Dermis blood vessel endothelial cell (primary cell): ENCODE measurements around the gene FEZ2. TPM values are rescaled to one million over a fixed set of nuclear protein-coding genes. Genes with fewer than 3 reads are reported as not detected.
"Not testable (repeated sequence)": the region's sequence is repeated elsewhere in the genome, so short reads cannot be mapped to it uniquely, and the experiment has no call there.

Source experiments
- DNase-seq: peaks from one replicate; pipeline ENCODE4 v3.0.0; 2010
- total RNA-seq: library from RNA; depleted of rRNA; stranded (reverse); fragments of >200 nt; gene quantifications from 2 replicates; pipeline ENCODE4 v1.2.3, GENCODE V29; 2014

Gene FEZ2, protein sequence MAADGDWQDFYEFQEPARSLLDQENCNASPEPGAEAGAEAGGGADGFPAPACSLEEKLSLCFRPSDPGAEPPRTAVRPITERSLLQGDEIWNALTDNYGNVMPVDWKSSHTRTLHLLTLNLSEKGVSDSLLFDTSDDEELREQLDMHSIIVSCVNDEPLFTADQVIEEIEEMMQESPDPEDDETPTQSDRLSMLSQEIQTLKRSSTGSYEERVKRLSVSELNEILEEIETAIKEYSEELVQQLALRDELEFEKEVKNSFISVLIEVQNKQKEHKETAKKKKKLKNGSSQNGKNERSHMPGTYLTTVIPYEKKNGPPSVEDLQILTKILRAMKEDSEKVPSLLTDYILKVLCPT
- 103 and 115 TPM in 2 replicates for total RNA-seq

DNA sequence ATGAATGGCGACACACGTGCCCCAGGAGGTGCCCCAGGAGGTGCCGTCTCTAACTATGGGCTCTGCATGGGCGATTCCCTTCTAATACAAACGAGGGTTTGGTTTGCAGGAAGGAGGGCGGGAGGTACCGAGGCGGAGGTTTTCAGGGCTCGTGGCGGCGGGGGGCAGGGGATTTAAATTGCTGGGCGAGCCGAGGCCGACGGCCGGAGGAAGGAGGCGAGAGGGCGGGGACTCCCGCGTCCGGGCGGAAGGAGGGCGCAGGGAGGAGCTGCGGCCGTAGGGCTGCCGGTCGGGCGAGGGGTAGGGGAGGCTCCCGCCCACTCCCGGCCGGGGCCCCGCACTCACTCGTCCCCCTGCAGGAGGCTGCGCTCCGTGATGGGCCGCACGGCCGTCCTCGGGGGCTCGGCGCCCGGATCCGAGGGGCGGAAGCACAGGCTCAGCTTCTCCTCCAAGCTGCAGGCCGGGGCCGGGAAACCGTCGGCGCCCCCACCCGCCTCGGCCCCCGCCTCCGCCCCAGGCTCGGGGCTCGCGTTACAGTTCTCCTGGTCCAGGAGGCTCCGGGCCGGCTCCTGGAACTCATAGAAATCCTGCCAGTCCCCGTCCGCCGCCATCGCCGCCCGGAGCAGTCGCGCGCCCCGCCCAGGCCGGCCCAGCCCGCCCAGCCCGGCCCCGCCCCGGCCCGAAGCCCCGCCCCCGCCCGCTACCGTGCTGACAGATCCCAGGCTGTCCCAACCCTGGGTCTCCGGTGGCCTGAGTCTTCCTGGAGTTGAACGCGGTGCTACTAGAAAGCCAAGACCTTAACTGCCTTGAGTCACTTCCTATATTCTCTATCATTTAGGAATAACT, at the start of gene FEZ2:
Gene FEZ2 (minus strand): TSS at position 637 of the 846 bp plus-strand sequence. CDS start 26 bp downstream, at position 611.
- peak; percentile 85 for DNase-seq

DNA sequence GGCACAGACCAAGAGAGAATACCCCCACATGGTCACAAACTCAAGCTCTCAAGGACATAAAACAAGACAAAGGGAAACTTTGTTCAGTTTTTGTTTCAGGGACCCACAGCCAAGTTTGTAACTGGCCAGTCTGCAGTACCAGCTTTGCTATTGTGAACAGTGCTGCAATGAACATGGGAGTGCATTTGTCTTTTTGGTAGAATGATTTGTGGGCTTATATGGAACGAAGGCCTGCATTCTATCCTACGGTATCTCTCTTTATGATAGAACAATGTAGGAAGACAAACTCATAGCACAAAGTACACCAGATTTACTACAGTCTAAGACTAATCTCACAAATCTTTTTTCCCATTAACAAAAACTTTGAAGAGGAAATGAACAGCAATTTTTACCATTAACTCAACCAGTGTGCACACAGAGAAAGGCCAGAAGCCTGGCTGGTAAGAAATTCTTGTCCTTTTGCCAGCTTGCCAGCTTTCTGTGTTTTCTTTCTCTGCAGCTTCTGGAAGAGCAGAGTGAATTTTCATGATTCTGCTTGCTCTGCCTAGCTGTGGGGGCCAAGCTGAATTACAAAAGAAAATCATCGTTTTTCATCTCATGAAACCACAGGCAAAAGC, 37.1 kb upstream of the FEZ2 start:
- no peak for DNase-seq

DNA sequence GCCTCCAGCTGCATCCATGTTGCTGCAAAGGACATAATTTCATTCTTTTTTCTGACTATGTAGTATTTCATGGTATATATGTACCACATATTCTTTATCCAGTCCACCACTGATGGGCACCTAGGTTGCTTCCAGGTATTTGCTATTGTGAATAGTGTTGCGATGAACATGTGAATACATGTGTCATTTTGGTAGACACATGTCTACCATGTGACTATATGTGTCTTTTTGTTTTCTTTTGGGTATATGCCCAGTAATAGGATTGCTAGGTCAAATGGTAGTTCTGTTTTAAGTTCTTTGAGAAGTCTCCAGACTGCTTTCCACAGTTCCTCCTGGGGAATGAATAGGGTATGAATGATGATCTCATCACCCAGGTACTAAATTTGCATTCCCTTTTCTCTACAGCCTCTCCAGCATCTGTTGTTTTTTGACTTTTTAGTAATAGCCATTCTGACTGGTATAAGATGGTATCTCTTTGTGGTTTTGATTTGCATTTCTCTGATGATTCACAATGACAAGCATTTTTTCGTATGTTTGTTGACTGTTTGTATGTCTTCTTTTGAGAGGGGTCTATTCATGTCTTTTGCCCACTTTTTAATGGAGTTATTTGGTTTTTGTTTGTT, 35.6 kb upstream of the FEZ2 start:
- no peak for DNase-seq

DNA sequence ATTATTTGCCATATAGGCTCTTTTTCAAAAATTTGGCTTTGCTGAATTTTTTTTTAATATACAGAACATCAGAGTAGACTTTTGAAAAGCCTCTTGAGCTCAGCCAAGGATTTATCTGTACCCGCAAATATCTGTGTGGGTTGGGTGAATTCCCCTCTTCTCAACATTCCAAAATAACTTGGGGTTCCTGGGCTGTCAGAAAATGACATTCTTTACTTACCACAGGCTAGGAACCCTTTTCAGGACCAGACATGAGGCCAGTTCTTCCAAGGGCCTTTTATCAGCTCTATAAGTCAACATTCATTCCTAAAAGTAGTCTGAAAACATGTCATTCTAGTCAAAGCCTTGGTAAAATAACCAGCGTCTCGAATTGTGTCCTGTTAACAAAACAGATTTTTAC, 28.8 kb upstream of the FEZ2 start:
- DNase-seq: no peak

DNA sequence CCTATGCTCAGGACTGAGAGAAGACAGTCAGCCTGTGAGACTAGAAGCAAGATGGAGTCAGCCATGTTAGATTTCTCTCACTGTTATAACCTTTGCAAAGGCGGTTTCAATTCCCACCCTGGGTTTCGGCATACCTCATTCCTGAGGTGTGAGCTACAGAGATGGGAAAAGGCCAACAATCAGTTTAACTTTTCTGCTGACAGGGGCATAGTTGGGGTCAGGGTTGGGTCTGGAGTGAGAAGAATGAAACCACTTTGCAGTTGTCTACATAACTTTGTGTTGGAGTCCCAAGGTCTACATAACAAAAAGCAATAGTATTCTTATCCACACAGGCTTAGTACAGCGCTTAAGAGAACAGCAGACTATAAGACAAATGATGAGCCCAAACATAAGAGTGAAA, 28.1 kb upstream of the FEZ2 start:
- no peak for DNase-seq

DNA sequence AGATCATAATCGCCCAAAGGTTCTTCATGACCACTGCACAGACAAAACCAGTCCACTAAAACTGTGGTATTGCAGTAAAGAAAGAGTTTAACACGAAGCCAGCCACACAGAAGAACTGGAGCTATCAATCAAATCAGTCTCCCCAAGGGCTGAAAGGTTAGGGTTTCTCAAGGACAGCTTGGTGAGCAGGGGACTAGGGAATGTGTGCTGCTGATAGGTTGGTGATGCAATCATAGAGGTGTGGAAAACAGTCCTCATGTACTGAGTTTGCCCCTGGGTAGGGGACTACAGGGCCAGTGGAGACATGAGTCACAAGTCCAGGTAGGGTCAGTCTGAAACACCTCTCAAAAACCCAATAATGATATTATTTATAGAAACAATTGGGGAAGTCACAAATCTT, 27.3 kb upstream of the FEZ2 start:
- DNase-seq: no peak

DNA sequence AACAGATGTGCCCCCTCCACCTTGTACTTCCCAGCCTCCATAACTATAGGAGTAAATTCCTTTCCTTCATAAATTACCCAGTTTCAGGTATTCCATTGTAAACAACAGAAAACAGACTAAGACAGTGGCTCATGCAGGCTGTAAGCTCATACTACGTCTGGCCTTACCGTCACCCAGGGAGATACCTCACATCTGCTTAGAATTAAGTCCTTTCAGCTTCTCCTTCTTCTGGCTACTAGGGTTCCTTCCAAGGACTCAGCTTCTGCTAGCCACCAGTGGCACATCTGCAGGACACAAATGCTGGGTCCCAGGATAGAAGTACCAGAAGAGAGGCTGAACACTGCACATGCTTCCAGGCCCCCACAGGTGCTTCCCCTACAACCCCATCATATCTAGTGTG, 22.4 kb upstream of the FEZ2 start:
- DNase-seq: no peak

DNA sequence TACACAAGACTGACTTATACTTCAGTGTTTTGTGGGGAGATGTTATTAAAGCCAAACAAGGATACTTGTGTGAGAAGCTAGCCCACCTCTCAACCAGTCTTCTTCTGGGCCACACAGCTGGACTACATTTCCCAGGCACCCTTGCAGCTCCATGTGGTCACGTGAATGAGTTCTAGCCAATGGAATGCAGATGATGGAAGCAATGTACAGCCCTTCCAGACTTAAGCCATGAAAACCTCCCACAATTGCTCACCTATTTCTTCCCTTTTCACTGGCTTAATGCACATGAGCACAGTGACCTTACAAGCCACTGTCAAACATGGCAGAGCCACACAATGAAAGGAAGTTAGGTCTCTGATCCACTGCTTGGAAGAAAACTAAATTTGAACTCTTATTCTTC, 20.4 kb upstream of the FEZ2 start:
- peak; percentile 87 for DNase-seq

DNA sequence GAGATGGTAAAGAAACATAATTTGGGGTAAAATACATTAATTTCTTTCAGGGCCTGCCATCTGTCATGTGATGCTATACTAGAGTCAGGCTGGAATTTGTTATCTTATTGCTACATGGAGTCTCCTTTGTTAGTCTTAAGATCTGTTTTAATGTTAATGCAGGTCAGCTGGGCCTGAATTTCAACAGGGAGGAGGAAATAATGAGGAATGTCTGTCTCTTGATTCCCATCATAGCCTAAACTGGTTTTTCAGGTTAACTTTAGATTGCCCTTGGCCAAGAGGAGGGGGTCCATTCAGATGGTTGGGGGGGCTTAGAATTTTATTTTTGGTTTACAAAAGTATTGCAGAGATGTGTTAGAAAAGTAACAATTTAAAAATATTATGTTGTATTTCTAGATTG, 19.0 kb upstream of the FEZ2 start:
- DNase-seq: no peak

DNA sequence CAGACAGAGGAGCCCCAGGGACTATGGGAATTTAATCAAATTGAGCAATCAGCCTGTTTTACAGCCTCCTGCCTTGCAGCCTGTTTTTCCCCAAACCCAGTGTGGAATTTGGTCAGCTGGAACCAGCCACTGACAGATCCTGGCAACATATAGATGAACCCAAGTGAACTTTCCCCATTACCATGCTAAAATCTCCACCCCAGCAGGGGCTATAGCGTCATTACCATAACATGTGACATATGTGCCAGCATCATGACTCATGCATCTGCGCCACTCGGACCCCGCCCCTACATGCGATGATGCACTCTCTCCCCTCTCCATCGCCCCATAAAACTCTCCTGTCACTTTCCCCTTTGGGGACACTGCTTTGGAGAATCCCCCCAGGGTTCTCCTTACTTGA, 17.3 kb upstream of the FEZ2 start:
- DNase-seq: no peak

DNA sequence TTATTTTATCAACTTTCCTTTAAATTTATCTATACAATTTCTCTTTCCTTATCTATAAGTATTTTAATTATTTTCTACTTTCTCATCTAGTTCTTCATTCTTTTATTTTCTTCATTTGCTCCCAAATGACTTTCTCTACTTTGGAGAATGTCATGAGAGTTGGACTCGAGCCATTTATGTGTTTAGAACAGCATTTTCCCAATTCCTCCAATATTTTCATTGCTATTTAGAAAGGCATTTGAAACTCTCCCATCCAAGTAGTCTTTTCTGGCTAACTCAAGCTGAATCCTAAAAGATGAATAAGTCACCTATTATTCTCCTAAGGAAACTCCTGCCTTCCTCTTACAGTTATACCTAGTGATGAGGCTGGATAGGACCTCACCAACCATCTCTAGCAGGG, 15.8 kb upstream of the FEZ2 start:
- no peak for DNase-seq

DNA sequence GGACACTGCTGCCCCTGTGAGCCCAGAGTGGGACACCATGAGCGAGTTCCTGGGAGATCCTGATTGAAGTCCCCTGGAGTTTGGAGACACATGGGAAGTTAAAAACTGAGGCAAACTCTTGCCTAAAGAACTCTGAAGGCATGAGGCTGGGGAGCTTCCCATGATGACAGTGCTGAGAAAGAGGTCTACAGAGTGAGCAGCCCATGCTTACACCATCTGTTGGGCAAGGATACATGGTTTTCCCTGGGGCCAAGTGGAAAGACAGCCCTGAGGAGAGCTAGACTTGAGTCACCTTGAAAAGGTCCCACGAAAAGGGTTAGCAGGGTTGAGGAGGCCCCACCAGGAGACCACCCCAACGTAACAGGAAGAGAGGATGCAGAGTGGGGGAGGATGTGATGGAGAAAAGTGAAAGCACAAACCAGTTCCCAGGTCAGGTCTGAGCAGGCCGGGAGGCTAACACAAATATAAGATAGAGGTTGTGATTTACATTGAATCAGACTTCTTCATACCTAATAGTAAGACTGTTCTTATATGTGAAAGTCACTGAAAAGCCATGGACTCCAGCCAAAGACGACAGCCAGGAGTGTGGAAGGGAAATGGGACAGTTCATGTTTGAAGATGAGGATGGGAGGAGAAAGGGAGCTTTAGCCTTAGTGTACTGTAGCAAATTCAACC, 13.5 kb upstream of the FEZ2 start:
- DNase-seq: no peak

DNA sequence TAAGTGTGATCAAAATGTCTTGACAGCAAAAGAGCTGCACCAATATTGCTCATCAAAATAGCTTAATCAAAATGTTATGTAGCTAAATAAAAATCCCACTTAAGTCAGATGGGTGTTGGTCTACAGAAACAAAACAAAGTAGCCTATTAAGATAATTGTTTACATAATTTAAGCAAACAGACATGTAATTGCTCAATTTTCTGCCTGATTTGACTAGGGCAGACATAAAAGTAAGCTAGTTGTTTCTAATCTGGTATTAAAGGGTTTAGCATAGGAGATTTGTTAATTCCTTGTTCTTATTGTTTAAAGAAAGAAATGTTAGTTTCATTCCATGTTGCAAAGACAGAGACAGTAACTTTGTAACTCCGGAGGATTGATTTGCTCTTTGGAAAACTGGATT, 11.5 kb upstream of the FEZ2 start:
- DNase-seq: no peak

DNA sequence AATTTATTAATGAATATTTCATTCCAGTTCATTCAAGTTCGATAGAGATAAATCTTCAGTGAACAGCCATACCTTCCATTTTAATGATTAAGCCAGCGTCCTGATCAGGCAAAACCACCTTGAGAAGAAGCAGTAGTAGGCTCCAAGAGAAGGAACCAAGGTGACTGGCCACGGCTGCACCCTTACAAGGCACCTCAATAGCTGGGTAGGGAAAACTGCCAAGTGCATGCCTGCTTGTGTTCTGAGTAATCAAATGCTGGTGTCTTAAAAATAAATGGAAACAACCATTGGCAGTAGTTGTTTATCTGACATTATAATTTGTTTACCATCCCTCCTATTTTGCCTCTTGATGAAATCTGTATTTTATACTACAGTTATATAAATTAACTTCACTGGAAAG, 10.0 kb upstream of the FEZ2 start:
- DNase-seq: no peak

DNA sequence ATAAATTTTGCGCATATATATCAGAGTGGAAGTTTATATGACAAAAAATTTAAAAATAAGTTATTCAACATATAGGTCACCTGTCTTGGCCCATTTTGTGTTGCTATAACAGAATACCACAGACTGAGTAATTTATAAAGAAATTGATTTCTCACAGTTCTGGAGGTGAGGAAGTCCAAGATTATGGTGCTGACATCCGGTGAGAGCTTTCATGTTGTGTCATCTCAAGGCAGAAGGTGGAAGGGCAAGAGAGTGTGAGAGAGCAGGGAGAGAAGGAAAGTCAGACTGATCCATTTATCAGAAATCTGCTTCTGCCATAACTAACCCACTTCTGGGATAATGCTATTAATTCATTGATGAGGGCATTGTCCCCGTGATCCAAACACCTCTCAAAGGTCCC, 9.0 kb upstream of the FEZ2 start:
- no peak for DNase-seq

DNA sequence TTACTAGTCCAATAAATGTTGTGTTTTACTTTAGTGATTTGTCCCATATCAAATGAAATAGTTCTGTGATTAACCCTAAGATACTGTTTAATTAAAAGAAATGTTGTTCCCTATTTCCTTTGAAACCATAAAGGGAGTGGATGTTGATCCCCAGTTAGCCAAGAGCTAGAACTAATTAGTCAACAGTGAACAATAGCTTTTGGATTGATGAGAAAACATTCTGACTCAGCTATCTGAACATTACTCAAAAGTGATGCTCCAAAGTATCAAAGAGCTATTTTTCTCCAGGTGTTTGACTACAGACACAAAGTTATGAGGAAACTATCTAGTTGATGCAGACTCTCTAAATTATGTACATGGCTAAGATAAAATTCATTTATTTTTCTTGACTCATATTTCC, 7.3 kb upstream of the FEZ2 start:
- DNase-seq: no peak

DNA sequence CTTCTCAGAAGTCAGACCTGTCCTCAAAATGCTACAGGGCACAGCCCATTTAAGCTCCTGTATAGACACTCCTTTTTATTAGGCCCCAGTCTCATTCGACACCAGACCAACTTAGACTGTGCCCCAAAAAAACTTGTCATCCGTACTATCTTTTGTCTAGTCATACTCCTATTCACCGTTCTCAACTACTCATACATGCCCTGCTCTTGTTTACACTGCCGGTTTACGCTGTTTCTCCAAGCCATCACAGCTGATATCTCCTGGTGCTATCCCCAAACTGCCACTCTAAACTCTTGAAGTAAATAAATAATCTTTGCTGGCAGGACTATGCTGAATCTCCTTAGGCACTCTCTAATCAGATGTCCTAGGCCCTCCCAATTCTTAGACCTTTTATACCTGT, 5.7 kb upstream of the FEZ2 start:
- not testable (repeated sequence) for DNase-seq

DNA sequence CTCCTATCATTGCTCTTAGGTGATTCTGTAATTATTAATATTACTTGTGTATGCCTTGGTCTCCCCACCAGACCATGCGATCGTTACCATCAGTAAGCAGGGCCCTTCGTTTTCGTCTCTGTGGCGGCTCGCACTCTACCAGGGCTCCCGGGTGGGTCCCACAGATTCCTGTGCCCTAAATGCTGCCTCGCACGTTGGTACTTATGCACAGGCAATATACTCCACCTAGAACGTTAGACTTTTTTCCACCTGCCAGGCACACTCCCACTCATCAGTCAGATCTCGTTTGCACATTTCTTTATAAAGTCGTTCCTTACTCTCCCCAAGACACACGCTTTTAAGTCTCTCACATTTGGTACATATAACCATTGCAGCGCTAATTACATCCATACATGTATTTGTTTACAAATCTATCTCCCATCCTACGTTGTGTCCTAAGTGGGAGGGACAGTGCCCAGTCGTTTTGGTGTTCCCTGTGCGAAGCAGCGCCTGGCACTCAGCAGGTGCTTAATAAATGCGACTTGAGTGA, 901 bp downstream of the FEZ2 start:
- DNase-seq: no peak

DNA sequence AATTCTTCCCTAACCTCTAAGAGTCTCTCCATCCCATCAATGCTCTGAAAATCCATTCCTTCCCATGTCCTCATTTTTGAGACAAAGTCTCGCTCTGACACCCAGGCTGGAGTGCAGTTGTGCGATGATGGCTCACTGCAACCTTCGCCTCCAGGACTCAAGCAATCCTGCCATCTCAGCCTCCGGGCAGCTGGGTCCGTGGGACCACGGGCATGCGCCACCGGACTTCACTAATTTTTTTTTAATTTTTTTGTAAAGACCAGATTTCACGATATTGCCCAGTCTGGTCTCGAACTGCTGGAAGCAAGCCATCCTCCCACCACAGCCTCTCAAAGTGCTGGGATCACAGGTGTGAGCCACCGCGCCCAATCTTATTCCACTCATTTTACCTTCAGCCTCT, 1.6 kb downstream of the FEZ2 start:
- DNase-seq: no peak

DNA sequence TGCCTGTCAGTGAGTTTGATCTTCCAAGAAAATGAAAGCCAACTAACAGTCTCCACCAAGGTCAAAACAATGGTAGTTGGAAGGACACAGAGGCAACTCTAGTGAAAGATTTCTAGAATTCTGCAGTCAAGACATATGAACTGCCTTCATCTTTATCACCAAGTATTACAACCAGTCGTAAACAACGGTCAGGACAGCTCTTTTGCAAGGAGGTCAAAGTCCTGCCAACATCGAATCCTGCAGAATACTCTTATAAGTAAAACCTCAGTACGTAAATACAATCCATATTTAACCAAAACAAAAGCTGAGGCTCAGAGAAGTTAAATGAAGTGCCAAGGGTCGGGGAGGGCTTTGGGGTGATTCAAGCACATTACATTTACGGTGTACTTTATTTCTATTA, 3.1 kb downstream of the FEZ2 start:
- no peak for DNase-seq

DNA sequence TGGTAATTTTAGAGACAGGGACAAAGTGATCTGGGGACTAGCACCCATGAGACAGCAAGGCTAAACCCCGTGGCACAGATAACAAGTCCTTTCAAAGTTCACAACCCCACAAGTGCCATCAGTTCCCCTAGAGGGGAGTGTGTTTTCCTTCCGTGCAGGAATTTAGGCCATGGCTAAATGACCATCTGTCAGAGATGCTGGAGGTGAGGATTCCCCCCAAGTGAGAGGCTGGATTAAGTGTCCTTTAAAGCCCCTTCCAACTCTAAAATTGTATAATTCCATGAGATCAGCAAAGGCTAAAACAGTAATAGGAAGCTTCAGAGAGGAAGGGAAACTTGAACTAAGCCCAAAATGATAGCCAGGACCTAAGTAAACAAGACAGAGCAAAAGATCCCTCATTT, 8.7 kb downstream of the FEZ2 start:
- DNase-seq: no peak

DNA sequence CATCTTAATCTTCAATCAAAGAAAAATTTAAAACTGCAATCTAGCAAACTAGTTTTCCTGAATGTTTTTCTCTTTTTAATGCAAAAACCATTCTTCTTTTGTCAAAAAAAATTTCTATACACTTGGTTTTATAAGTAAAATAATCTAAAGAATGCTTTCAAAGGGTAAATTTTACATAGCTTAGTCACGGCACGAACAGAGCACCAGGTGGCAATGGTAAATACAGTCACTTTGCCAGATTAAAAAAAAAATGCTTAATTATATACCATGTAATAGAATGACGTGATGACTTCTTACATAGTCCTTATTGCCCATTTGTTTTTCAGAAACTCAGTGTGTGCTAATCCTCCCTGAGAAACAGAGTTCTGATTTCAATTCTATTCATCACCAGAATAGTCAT, 10.4 kb downstream of the FEZ2 start:
- DNase-seq: no peak
